GM21390 (cell line): Measurements from ENCODE around the gene RAD51B.
"Not testable (repeated sequence)": the region's sequence is repeated elsewhere in the genome, so short reads cannot be mapped to it uniquely, and the experiment has no call there.

Source experiments
- ATAC-seq: cut with Tn5 transposase; IDR thresholded peaks from one replicate; pipeline ENCODE4 v1.9.1; 2021; ENCODE audit not compliant: unreplicated experiment

Gene RAD51B

GRCh38 chr14:68195126-68195525, 375.5 kb downstream of the RAD51B start:
- ATAC-seq = no peak

- ATAC-seq = no peak
These were observed 379.3 kb downstream of the RAD51B start for GRCh38 chr14:68198713-68199495.

- no peak for ATAC-seq
These were observed 380.1 kb downstream of the RAD51B start for GRCh38 chr14:68199554-68200151.

- no peak for ATAC-seq
These were observed 384.3 kb downstream of the RAD51B start for GRCh38 chr14:68203871-68204270.

- ATAC-seq = no peak
These were observed 388.6 kb downstream of the RAD51B start for GRCh38 chr14:68208218-68208617.

- no peak for ATAC-seq
These were observed 389.2 kb downstream of the RAD51B start for GRCh38 chr14:68208626-68209317.

GRCh38 chr14:68210729-68211299, 391.2 kb downstream of the RAD51B start:
- ATAC-seq = peak; percentile 92

- ATAC-seq = no peak
These were observed 391.8 kb downstream of the RAD51B start for GRCh38 chr14:68211421-68211820.

GRCh38 chr14:68211886-68212285, 392.3 kb downstream of the RAD51B start:
- no peak for ATAC-seq

GRCh38 chr14:68212361-68212760, 392.8 kb downstream of the RAD51B start:
- ATAC-seq = no peak

- no peak for ATAC-seq
These were observed 394.9 kb downstream of the RAD51B start for GRCh38 chr14:68214431-68214830.

- ATAC-seq = no peak
These were observed 396.1 kb downstream of the RAD51B start for GRCh38 chr14:68215629-68216028.

GRCh38 chr14:68216079-68216478, 396.5 kb downstream of the RAD51B start:
- no peak for ATAC-seq

- ATAC-seq = no peak
These were observed 397.4 kb downstream of the RAD51B start for GRCh38 chr14:68216957-68217356.

- ATAC-seq = no peak
These were observed 398.3 kb downstream of the RAD51B start for GRCh38 chr14:68217791-68218340.

- no peak for ATAC-seq
These were observed 399.8 kb downstream of the RAD51B start for GRCh38 chr14:68219407-68219806.

GRCh38 chr14:68221046-68221445, 401.5 kb downstream of the RAD51B start:
- ATAC-seq = not testable (repeated sequence)

- ATAC-seq = no peak
These were observed 402.6 kb downstream of the RAD51B start for GRCh38 chr14:68222154-68222553.

GRCh38 chr14:68222726-68223125, 403.1 kb downstream of the RAD51B start:
- ATAC-seq = no peak

GRCh38 chr14:68223631-68224030, 404.1 kb downstream of the RAD51B start:
- ATAC-seq = no peak

GRCh38 chr14:68225321-68225720, 405.7 kb downstream of the RAD51B start:
- no peak for ATAC-seq
